Dermis microvascular lymphatic vessel endothelial cell (primary cell): ENCODE data around the gene BLVRA. TPM values are rescaled to one million over a fixed set of nuclear protein-coding genes. Genes with fewer than 3 reads are reported as not detected.
"Not testable (repeated sequence)": the region's sequence is repeated elsewhere in the genome, so short reads cannot be mapped to it uniquely, and the experiment has no call there.

Experiments used
- DNase-seq, 2 donors: peaks; one replicate each; pipeline versions ENCODE4 v3.0.0 to v3.0.0-alpha.2; 2010; ENCODE audit warnings: low read depth in 2 of 2
- total RNA-seq: library from RNA; depleted of rRNA; stranded (reverse); fragments of >200 nt; gene quantifications from 2 replicates; pipeline ENCODE4 v1.2.1, GENCODE V29; 2014

Gene BLVRA
- total RNA-seq, 1 donor from 2014 or later: 21.6 TPM

- DNase-seq: no peak
These were observed 10.4 kb downstream of the BLVRA start for GRCh38 chr7:43768887-43769272.

DNA sequence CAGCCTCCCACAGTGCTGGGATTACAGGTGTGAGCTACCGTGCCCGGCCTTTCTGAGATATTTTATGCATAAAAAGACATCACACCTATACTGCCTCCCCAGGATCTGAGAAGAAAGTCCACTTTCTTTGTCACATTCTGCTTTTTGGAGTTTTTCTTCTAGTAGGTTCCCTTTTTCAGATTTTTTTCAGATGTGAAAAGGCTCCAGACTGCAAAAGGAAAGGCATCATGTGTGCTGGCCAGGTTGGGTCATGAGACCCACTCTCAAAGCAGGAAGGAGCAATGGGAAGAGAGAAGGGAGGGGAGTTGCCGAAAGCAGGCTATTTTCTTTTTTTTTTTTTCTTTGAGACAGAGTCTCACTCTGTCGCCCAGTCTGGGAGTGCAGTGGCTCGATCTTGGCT lies 10.8 kb downstream of the BLVRA start:
- no peak for DNase-seq

DNA sequence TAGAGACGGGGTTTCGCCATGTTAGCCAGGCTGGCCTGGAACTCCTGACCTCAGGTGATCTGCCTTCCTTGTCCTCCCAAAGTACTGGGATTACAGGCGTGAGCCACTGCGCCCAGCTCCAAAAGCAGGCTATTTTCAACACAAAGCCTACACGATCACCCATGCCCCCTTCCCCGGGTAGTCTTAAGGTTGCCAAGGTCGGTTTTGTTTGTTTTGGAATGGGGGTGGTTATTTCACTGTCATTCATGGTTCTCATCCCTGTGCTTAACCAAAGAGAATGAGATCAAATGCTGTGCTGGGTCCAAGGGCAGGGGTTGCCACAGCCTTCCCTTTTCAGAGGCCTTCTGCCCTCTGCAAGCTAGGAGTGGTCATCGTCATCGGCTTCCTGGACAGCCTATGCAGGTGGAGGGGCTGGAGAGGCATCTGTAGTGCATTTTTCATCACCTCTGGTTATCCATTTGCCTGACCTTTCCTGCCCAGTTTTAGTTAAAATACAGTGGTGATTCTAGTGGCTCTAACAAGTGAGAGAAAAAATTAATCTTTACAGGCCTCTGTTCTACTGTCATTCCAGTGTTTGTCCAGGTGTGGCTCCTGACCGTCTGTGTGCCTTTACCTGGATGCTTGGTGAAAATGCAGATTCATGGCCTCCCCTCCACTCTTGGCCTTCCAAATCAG lies 11.4 kb downstream of the BLVRA start:
- DNase-seq: no peak

GRCh38 chr7:43771128-43771527 lies 12.6 kb downstream of the BLVRA start:
- DNase-seq: no peak

DNA sequence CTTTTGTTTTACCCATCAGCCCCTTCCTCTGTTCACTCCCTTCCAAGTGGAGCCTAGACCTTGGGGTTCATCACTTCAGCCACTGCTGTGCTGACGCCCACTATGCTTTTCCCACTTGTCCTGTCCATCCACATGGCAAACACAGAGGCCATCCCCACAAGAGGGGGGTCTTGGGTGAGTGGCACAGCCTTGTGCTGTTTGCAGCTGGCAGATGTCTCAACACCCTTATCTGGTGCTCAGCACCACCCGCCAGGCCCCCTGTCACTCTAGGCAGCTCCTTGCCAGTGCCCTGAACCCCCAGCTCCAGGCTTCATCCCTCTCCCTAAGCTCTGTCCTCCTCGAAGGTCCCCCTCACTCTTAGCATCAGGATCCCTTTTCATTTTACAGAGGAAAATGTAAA lies 13.1 kb downstream of the BLVRA start:
- DNase-seq: no peak

DNA sequence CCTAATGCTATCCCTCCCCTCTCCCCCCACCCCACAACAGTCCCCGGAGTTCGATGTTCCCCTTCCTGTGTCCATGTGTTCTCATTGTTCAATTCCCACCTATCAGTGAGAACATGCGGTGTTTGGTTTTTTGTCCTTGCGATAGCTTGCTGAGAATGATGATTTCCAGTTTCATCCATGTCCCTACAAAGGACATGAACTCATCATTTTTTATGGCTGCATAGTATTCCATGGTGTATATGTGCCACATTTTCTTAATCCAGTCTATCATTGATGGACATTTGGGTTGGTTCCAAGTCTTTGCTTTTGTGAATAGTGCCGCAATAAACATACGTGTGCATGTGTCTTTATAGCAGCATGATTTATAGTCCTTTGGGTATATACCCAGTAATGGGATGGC lies 14.8 kb downstream of the BLVRA start:
- DNase-seq: not testable (repeated sequence)

DNA sequence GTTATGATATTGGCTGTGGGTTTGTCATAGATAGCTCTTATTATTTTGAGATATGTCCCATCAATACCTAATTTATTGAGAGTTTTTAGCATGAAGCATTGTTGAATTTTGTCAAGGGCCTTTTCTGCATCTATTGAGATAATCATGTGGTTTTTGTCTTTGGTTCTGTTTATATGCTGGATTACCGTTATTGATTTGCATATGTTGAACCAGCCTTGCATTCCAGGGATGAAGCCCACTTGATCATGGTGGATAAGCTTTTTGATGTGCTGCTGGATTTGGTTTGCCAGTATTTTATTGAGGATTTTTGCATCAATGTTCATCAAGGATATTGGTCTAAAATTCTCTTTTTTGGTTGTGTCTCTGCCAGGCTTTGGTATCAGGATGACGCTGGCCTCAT lies 16.8 kb downstream of the BLVRA start:
- not testable (repeated sequence) for DNase-seq

DNA sequence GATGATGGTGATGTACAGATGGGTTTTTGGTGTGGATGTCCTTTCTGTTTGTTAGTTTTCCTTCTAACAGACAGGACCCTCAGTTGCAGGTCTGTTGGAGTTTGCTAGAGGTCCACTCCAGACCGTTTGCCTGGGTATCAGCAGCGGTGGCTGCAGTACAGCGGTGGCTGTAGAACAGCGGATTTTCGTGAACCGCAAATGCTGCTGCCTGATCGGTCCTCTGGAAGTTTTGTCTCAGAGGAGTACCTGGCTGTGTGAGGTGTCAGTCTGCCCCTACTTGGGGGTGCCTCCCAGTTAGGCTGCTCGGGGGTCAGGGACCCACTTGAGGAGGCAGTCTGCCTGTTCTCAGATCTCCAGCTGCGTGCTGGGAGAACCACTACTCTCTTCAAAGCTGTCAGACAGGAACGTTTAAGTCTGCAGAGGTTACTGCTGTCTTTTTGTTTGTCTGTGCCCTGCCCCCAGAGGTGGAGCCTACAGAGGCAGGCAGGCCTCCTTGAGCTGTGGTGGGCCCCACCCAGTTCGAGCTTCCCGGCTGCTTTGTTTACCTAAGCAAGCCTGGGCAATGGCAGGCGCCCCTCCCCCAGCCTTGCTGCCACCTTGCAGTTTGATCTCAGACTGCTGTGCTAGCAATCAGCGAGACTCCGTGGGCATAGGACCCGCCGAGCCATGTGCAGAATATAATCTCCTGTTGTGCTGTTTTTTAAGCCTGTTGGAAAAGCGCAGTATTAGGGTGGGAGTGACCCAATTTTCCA lies 20.0 kb downstream of the BLVRA start:
- not testable (repeated sequence) for DNase-seq

DNA sequence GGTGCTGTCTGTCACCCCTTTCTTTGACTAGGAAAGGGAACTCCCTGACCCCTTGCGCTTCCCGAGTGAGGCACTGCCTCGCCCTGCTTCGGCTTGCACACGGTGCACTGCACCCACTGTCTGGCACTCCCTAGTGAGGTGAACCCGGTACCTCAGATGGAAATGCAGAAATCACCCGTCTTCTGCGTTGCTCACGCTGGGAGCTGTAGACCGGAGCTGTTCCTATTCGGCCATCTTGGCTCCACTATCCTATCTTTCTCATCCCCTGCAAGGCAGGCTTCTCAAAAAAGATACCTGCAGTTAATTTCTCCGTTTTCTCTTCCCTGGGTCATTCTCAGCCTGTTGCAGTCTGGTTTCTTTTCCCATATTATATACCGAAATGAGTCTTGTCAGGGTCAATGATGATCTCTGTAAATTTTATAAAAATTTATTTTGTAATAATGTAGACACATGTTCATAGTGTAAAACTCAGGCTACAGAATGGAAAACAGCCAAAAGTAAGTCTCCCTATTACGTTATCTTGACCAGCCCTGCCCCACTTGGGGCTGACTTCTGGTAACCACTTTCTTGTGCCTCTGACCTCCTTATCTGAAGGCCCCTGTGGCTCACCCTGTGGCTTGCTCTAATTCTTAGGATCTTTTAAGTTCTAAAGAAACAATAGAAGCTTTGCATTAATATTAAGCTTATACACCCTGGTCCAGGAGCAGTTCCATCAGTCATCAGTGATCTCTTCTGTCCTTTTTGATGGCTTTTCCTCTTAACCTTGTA lies 20.7 kb downstream of the BLVRA start:
- no peak for DNase-seq

DNA sequence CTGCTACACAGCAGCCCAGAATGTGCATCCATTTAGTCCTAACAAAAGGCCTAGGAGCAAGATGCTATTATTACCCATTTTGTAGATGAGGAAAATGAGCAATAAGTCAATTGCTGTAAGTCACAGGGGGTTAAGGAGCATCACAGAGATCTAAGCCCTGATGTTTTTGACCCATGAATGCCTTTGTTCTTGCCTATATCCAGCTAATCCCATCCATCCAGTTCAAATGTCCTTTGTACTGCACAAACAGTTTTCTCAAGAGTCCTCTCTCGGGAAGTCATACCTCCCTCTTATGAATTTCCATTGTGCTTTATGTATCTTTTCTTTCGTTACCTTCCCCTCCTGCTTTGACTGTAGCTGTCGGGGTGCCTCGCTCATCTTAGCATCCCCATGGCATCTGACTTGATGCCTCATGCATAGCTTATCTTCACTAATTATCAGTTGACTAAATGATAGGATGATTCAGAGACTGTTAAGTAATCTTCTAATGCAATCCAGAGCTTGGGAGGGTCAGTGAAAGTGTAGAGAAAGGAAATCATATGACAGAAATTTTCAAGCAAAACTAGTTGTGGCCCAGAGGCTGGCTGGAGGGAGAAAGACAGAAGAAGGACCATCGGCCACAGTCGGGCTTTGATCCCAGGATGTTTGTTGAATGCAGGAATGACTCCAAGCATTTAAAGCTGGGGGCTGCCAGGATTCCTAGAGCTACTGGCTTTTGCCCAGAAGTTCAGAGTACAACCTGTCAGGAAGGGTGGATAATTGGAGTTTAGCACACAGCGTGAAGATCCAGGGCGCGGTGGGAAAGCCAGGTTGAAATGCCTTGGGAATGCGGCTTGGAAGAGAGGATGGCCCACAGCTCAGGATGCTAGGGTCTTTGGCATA lies 23.5 kb downstream of the BLVRA start:
- DNase-seq: no peak

DNA sequence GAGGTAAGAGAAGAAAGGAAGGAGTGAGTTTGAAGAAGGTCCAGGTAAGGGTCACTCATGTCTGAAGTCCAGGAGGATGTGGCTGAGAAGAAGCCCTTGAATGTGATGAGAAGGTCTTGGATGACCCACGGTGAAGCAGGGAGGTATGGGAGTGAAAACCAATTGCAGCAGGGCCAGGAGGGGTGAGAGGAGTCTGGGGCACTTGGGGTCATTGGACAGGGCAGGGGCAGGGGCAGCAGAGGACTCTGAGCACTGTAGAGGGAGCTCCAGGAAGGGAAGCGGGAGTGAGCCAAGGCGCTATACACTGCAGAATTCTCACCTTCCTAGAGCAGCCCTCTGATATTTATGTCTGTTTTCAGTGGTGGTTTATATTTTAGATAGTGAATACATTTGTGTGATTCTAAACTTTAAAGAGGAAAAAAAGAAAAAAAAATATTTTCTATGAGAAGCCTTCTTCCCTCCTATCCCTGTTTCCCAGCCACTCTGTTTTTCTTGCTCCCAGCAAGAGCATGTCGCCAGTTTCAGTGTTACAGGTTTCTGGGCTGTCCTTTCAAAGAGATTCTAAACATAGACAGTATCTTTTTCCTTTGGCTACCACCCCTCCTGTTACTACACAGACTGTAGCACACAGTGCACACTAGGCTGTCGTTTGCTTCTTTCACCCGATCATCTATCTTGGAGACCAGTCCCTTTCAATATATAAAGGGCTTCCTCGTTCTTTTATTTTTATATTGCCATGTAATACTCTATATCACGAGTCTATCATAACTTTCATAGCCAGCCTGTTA lies 24.5 kb downstream of the BLVRA start:
- no peak for DNase-seq

- DNase-seq: no peak
These were observed 25.6 kb downstream of the BLVRA start for GRCh38 chr7:43784030-43784584.

GRCh38 chr7:43784585-43785087 lies 26.2 kb downstream of the BLVRA start:
- DNase-seq: not testable (repeated sequence)

DNA sequence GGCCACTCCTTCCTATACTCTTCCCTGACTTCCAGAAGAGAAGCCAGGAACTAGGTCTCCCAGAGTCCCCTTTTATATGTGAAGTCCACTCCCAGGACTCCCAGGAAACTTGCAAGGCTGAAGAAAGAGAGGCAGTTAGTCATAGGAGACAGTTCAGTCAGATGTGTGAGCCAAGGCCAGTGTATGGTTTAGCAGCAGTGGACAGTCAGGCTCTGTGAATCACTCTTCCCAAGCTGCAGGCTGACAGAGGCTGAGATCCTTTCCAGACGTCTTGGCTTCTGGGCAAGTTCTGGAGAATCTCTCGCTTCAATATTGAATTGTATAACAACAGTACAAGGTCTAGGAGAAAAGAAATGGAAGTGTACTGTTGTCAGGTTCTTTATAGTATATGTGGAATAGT lies 26.9 kb downstream of the BLVRA start:
- DNase-seq: no peak

DNA sequence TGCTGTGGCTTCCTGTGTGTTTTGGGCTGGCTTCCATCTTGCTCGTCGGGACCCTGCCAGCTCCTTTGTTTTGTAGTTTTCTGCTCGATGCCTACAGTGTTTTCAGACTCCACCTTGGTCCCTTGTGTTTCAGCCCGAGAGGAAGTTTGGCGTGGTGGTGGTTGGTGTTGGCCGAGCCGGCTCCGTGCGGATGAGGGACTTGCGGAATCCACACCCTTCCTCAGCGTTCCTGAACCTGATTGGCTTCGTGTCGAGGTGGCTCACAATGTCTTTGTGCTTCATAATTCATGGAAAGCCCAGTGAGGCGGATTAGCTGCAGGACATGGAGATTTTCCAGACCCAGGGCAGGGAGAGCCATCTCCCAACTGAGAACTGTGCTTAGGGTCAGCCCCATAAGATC lies 29.3 kb downstream of the BLVRA start:
- no peak for DNase-seq

DNA sequence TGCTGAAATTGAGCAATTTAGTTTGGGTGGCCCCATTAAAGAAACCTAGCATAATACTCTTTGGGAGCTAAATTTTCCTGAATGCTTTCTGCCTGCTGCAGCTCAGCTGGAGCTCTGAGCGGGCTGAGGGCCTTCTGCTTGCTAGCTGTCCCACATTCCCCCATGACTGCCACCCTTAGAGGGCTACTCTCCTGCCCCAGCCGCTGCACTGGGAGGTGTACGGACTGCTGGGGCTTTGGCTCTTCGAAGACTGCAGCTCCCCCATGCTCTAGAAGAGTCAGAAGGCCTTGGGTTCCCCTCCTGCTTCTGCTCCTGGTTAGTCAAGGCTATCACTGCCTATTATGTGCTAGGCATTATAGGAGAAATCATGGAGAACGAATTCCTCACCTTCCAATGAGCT lies 31.5 kb downstream of the BLVRA start:
- no peak for DNase-seq

DNA sequence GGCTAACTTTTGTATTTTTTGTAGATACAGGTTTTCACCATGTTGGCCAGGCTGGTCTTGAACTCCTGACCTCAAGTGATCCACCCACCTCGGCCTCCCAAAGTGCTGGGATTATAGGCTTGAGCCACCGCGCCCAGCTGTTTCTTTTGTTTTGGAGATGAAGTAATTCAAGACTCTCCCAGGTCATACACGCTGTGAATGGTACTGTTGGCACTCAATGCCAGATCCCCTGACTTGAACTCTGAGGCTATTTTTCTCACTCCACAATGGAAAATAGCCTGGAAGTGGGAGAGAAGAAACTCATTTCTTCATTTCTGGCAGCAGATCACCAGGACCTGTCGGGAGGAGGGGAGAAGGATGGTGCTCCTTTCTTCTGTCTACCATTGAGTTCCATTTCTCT lies 32.4 kb downstream of the BLVRA start:
- DNase-seq: no peak

- no peak for DNase-seq
These were observed 33.2 kb downstream of the BLVRA start for GRCh38 chr7:43791665-43792064.

- no peak for DNase-seq
These were observed 34.1 kb downstream of the BLVRA start for GRCh38 chr7:43792471-43793150.

DNA sequence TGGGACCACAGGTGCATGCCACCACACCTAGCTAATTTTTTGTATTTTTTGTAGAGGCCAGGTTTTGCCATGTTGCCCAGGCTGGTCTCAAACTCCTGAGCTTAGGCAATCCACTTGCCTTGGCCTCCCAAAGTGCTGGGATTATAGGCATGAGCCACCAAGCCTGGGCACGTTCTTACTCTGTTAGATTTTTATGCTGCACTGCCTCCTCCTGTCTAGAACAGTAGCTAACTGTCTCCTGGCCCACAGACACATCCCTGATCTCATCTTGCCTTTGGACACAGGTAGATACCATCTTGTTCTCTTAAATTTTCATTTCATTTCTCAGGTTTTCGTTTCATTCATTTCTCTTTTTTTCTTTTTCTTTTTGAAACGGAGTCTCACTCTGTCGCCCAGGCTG lies 41.1 kb downstream of the BLVRA start:
- no peak for DNase-seq
